Calu3 (cell line): ENCODE data around the gene NMRK1. TPM values are rescaled to one million over a fixed set of nuclear protein-coding genes. Genes with fewer than 3 reads are reported as not detected.

Experiments used
- BruUV-seq: library from RNA; stranded (reverse); fragments of 400-500 nt; replicated peaks from 2 replicates; lab custom pipeline; 2021; lab: Mats Ljungman, UMichigan
- CTCF ChIA-PET: fragments of 300-600 bp; sonication (Branson Sonifier 250); formaldehyde crosslinking; loops from one replicate; lab custom pipeline; 2022; ENCODE audit warnings: antibody characterized with exemption; lab: Charles Lee
- DNase-seq: peaks from one replicate; pipeline ENCODE4 v3.0.0; 2022
- H3K27ac Mint-ChIP-seq: one replicate; pipeline ENCODE4 v1.8.0; 2022; ENCODE audit warnings: mixed read lengths; ENCODE audit not compliant: unreplicated experiment
- H3K27me3 Mint-ChIP-seq: one replicate; pipeline ENCODE4 v1.8.0; 2022; ENCODE audit warnings: mixed read lengths; ENCODE audit not compliant: unreplicated experiment
- H3K36me3 Mint-ChIP-seq: one replicate; pipeline ENCODE4 v1.8.0; 2022; ENCODE audit warnings: mild to moderate bottlenecking, moderate library complexity, mixed read lengths; ENCODE audit not compliant: insufficient read depth, unreplicated experiment
- H3K4me1 Mint-ChIP-seq: one replicate; pipeline ENCODE4 v1.8.0; 2022; ENCODE audit warnings: mild to moderate bottlenecking, low read depth, mixed read lengths; ENCODE audit not compliant: unreplicated experiment
- H3K4me3 Mint-ChIP-seq: one replicate; pipeline ENCODE4 v1.8.0; 2022; ENCODE audit warnings: mild to moderate bottlenecking, low read depth, moderate library complexity, mixed read lengths; ENCODE audit not compliant: unreplicated experiment
- H3K9me3 Mint-ChIP-seq: one replicate; pipeline ENCODE4 v1.8.0; 2022; ENCODE audit warnings: low read depth, mixed read lengths; ENCODE audit not compliant: unreplicated experiment
- intact Hi-C: fragments of 100-400 bp; cut with micrococcal nuclease; formaldehyde crosslinking; loops from one replicate; pipeline ENCODE4 v1.10.0; 2022; ENCODE audit not compliant: unreplicated experiment
- total RNA-seq: library from RNA; stranded (reverse); gene quantifications from 2 replicates; pipeline ENCODE4 v1.2.3, GENCODE V29; 2022
- TF ChIP-seq, protein P1 (sequence below): fragments of 200-600 bp; IDR thresholded peaks from one replicate; pipeline ENCODE4 v1.8.0; 2022; ENCODE audit warnings: antibody characterized with exemption; ENCODE audit not compliant: unreplicated experiment

Gene NMRK1
- total RNA-seq, 1 experiment from 2014 or later: 12.4 TPM

GRCh38 chr9:75108571-75108970, 20.6 kb upstream of the NMRK1 start:
- no peaks in the 10 kb centered on the region for H3K27me3 Mint-ChIP-seq
- intact Hi-C loops: no loop called here
- no peaks in the 10 kb centered on the region for H3K9me3 Mint-ChIP-seq
- no peak for DNase-seq
- H3K36me3 Mint-ChIP-seq: no peaks in the 10 kb centered on the region
- H3K27ac Mint-ChIP-seq: no peak overlapping the region
- CTCF ChIA-PET: no interaction called here
- TF ChIP-seq, protein P1, sequence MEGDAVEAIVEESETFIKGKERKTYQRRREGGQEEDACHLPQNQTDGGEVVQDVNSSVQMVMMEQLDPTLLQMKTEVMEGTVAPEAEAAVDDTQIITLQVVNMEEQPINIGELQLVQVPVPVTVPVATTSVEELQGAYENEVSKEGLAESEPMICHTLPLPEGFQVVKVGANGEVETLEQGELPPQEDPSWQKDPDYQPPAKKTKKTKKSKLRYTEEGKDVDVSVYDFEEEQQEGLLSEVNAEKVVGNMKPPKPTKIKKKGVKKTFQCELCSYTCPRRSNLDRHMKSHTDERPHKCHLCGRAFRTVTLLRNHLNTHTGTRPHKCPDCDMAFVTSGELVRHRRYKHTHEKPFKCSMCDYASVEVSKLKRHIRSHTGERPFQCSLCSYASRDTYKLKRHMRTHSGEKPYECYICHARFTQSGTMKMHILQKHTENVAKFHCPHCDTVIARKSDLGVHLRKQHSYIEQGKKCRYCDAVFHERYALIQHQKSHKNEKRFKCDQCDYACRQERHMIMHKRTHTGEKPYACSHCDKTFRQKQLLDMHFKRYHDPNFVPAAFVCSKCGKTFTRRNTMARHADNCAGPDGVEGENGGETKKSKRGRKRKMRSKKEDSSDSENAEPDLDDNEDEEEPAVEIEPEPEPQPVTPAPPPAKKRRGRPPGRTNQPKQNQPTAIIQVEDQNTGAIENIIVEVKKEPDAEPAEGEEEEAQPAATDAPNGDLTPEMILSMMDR: no peak
- peaks cover 16% of the 10 kb centered on the region for H3K4me1 Mint-ChIP-seq
- BruUV-seq: no TSS peak
- no peak overlapping the region for H3K4me3 Mint-ChIP-seq

GRCh38 chr9:75106857-75107256, 18.9 kb upstream of the NMRK1 start:
- no peak overlapping the region for H3K27ac Mint-ChIP-seq
- no peak overlapping the region for H3K4me3 Mint-ChIP-seq
- H3K4me1 Mint-ChIP-seq: peaks cover 7% of the 10 kb centered on the region
- H3K27me3 Mint-ChIP-seq: no peaks in the 10 kb centered on the region
- no peaks in the 10 kb centered on the region for H3K9me3 Mint-ChIP-seq
- TF ChIP-seq, protein P1: no peak
- CTCF ChIA-PET: interaction anchor here (0.7 kb wide), 1 partner anchor 132 kb away, joined by 4 read pairs; no protein-coding TSS in a partner anchor
- no peak for DNase-seq
- BruUV-seq: no TSS peak
- intact Hi-C loops: no loop called here
- H3K36me3 Mint-ChIP-seq: no peaks in the 10 kb centered on the region

- DNase-seq: no peak
- no peaks in the 10 kb centered on the region for H3K9me3 Mint-ChIP-seq
- CTCF ChIA-PET: no interaction called here
- no peak overlapping the region for H3K4me3 Mint-ChIP-seq
- H3K4me1 Mint-ChIP-seq: peaks cover 7% of the 10 kb centered on the region
- intact Hi-C loops: no loop called here
- TF ChIP-seq, protein P1: no peak
- no peaks in the 10 kb centered on the region for H3K27me3 Mint-ChIP-seq
- H3K36me3 Mint-ChIP-seq: no peaks in the 10 kb centered on the region
- no peak overlapping the region for H3K27ac Mint-ChIP-seq
- no TSS peak for BruUV-seq
Observed at GRCh38 chr9:75105841-75106240, 17.9 kb upstream of the NMRK1 start.

- Mint-ChIP-seq H3K27me3 (no peaks in the 10 kb centered on the region), H3K4me1 (peaks cover 2% of the 10 kb centered on the region), H3K36me3 (no peaks in the 10 kb centered on the region), H3K9me3 (no peaks in the 10 kb centered on the region), H3K4me3 (no peak overlapping the region), H3K27ac (no peak overlapping the region)
- TF ChIP-seq, protein P1: no peak
- intact Hi-C loops: no loop called here
- CTCF ChIA-PET: no interaction called here
- no peak for DNase-seq
- BruUV-seq: no TSS peak
Observed at GRCh38 chr9:75105019-75105540, 17.1 kb upstream of the NMRK1 start.
